Mammary epithelial cell (primary cell): Measurements from ENCODE around the gene SLC1A2.

ENCODE experiments used
- CTCF ChIP-seq, 2 donors: IDR thresholded peaks in 1 of 2; conservative IDR thresholded peaks in 1 of 2; 2 replicates each; pipeline ENCODE4 v1.5.1; 2011 to 2012; ENCODE audit warnings: inconsistent platforms in 2 of 2, low read length in 2 of 2, mild to moderate bottlenecking in 2 of 2, control low read depth in 1 of 2, low read depth in 1 of 2; ENCODE audit not compliant: insufficient read depth in 1 of 2; ENCODE audit errors: extremely low read depth in 1 of 2
- EZH2 ChIP-seq: IDR thresholded peaks from 2 replicates; pipeline ENCODE4 v1.6.1; 2012; ENCODE audit warnings: low read length, inconsistent platforms, borderline replicate concordance

GRCh38 chr11:35365961-35366360 lies 53.4 kb downstream of the SLC1A2 start:
- TF ChIP-seq CTCF (conservative IDR thresholded peaks at IDR 0.05 in 1 of 2, IDR thresholded peaks at IDR 0.05 in 1 of 2; ENCODE audit: extremely low read depth in 1 of 2, insufficient read depth in 1 of 2, low read depth in 1 of 2, low read length in 2 of 2) (no peak), EZH2 (no peak)
